Heart left ventricle (tissue), 13 donors: ENCODE measurements around the gene ROBO1.

Experiments used
- CTCF ChIP-seq, 12 donors: fragments of 200-600 bp; sonication (generic) in 4 of 12; IDR thresholded peaks; one replicate each; pipeline versions ENCODE4 v1.5.0 to v1.8.0; 2018 to 2022; ENCODE audit warnings: antibody characterized with exemption in 12 of 12, mild to moderate bottlenecking in 5 of 12
- POLR2A ChIP-seq, 2 donors: fragments of 450-650 bp; IDR thresholded peaks; one replicate each; pipeline ENCODE4 v1.6.1; 2017; ENCODE audit warnings: antibody characterized with exemption in 2 of 2, mild to moderate bottlenecking in 2 of 2, moderate library complexity in 2 of 2
- donor health status: ischemic (EF 13 %, LVEDD 7.1; RV severe dilation, severe dysfunction).
- donor health status: DM: no; HTN: yes; CAD: no.
- donor health status: DM: no; HTN: no; CAD: no.
- donor health status: ischemic (EF 25% LVEDD 6.9; RV normal size, moderate dysfunction).
- donor health status: ischemic (EF 25% LVEDD 5.7; RV mildly dilated, moderate dysfunction).
- donor health status: ischemic (EF 35%, LVEDD 5.7; RV mildly dilated, moderate dysfunction).
- donor health status: nonischemic (EF 11% LVEDD 7.7; RV severe dilation, severe dysfunction).
- donor health status: DM: yes; HTN: yes; CAD: no.
- donor health status: PGD.
- donor health status: ischemic (EF 29% LVEDD 5.4; RV normal size, mild dysfunction).
- donor health status: nonischemic (EF 23%, LVEDD 6.1; RV moderate dilation, normal function).

GRCh38 chr3:79672075-79672474, 95.7 kb downstream of the ROBO1 start:
- TF ChIP-seq CTCF (IDR thresholded peaks at IDR 0.05) (no peak), POLR2A (IDR thresholded peaks at IDR 0.05) (no peak)
